Liver (tissue), 3 donors: ENCODE results near the gene AFTPH.

Experiments used
- CTCF ChIP-seq: fragments of 150-350 bp; IDR thresholded peaks from 2 replicates; pipeline ENCODE4 v1.5.1; 2017; ENCODE audit warnings: improper control_type of control experiment, low read depth, low read length; ENCODE audit not compliant: missing input control
- EGR1 ChIP-seq, 2 donors: IDR thresholded peaks; 2 replicates each; pipeline ENCODE4 v1.6.1; 2016 to 2018; ENCODE audit warnings: antibody characterized with exemption in 2 of 2, low read depth in 2 of 2
- GABPA ChIP-seq, 2 donors: IDR thresholded peaks in 1 of 2; conservative IDR thresholded peaks in 1 of 2; 2 replicates each; pipeline ENCODE4 v1.6.1; 2016; ENCODE audit warnings: antibody characterized with exemption in 2 of 2, mild to moderate bottlenecking in 1 of 2, moderate library complexity in 1 of 2
- RAD21 ChIP-seq, 2 donors: IDR thresholded peaks; 2 replicates each; pipeline ENCODE4 v1.6.1; 2016; ENCODE audit warnings: antibody characterized with exemption in 2 of 2, mild to moderate bottlenecking in 2 of 2
- TAF1 ChIP-seq: conservative IDR thresholded peaks from 2 replicates; pipeline ENCODE4 v1.6.1; 2016; ENCODE audit warnings: antibody characterized with exemption, mild to moderate bottlenecking
- YY1 ChIP-seq: IDR thresholded peaks from 2 replicates; pipeline ENCODE4 v1.6.1; 2016; ENCODE audit warnings: antibody characterized with exemption, mild to moderate bottlenecking
- donor health status: healthy.
- donor health status: healthy.

- TF ChIP-seq YY1 (no peak), CTCF (no peak), TAF1 (no peak), RAD21 (IDR thresholded peaks at IDR 0.05) (no peak), GABPA (IDR thresholded peaks at IDR 0.05 in 1 of 2, conservative IDR thresholded peaks at IDR 0.05 in 1 of 2) (no peak), EGR1 (IDR thresholded peaks at IDR 0.05; ENCODE audit: low read depth in 2 of 2) (no peak)
Measured at GRCh38 chr2:64501946-64502345, 22.2 kb upstream of the AFTPH start.
